HEK293 (cell line): ENCODE data around the gene ANKRD65.

Experiments
- CTCF ChIA-PET: fragments of 350-600 bp; formaldehyde crosslinking; extraction: SDS; loops from one replicate; lab custom pipeline; 2021; ENCODE audit warnings: antibody characterized with exemption; lab: Yijun Ruan, JAX
- POLR2A ChIA-PET: fragments of 300-600 bp; formaldehyde crosslinking; extraction: SDS; loops from one replicate; lab custom pipeline; 2020; ENCODE audit warnings: antibody characterized with exemption, inconsistent platforms; lab: Yijun Ruan, JAX
- H3K27ac ChIP-seq: fragments of 200-500 bp; sonication (Bioruptor generic); 2 replicates; pipeline ENCODE4 v1.5.1; 2014; ENCODE audit warnings: low read depth, low read length, control low read depth, inconsistent platforms; ENCODE audit errors: extremely low read depth
- H3K36me3 ChIP-seq, 2 experiments: fragments of 200-500 bp in 1 of 2; sonication (Bioruptor generic) in 1 of 2; 1 replicate in 1 of 2; 2 replicates in 1 of 2; pipeline ENCODE4 v1.5.1; 2014 to 2017; ENCODE audit warnings: inconsistent platforms in 2 of 2, low read length in 2 of 2; ENCODE audit not compliant: control insufficient read depth in 2 of 2, insufficient read depth in 1 of 2
- H3K4me1 ChIP-seq: fragments of 200-500 bp; sonication (Bioruptor generic); 2 replicates; pipeline ENCODE4 v1.5.1; 2014; ENCODE audit warnings: mild to moderate bottlenecking, low read length, inconsistent platforms; ENCODE audit not compliant: control insufficient read depth, insufficient read depth
- H3K4me3 ChIP-seq: 2 replicates; pipeline ENCODE4 v1.5.1; 2011; ENCODE audit warnings: low read depth, mild to moderate bottlenecking, control low read depth, low read length, moderate library complexity
- H3K9me3 ChIP-seq: fragments of 200-500 bp; sonication (Bioruptor generic); 2 replicates; pipeline ENCODE4 v1.5.1; 2014; ENCODE audit warnings: low read depth, low read length, inconsistent platforms; ENCODE audit not compliant: control insufficient read depth, insufficient read depth
- BCL6B ChIP-seq: fragments of 450-650 bp; formaldehyde crosslinking; IDR thresholded peaks from 2 replicates; pipeline ENCODE4 v1.5.1; 2017; ENCODE audit warnings: missing biosample characterization, missing genetic modification characterization
- KLF7 ChIP-seq: fragments of 450-650 bp; formaldehyde crosslinking; IDR thresholded peaks from 2 replicates; pipeline ENCODE4 v1.5.1; 2016; ENCODE audit warnings: missing biosample characterization, missing genetic modification characterization, borderline replicate concordance
- MZF1 ChIP-seq: fragments of 450-650 bp; formaldehyde crosslinking; IDR thresholded peaks from 2 replicates; pipeline ENCODE4 v1.5.1; 2017; ENCODE audit warnings: missing biosample characterization, missing genetic modification characterization, borderline replicate concordance
- PATZ1 ChIP-seq: fragments of 450-650 bp; formaldehyde crosslinking; IDR thresholded peaks from 2 replicates; pipeline ENCODE4 v1.5.1; 2016; ENCODE audit warnings: missing biosample characterization, missing genetic modification characterization
- PBX3 ChIP-seq: sonication (generic); formaldehyde crosslinking; IDR thresholded peaks from 2 replicates; pipeline ENCODE4 v1.8.1; 2022; ENCODE audit warnings: mild to moderate bottlenecking, moderate library complexity, missing genetic modification reagents
- WT1 ChIP-seq: fragments of 450-650 bp; formaldehyde crosslinking; IDR thresholded peaks from 2 replicates; pipeline ENCODE4 v1.5.1; 2016; ENCODE audit warnings: missing biosample characterization, missing genetic modification characterization
- ZBTB26 ChIP-seq: fragments of 450-650 bp; formaldehyde crosslinking; optimal IDR thresholded peaks from 2 replicates; pipeline ENCODE3; 2016; ENCODE audit warnings: missing biosample characterization, mild to moderate bottlenecking, missing genetic modification characterization
- ZBTB48 ChIP-seq: fragments of 450-650 bp; formaldehyde crosslinking; IDR thresholded peaks from 2 replicates; pipeline ENCODE4 v1.5.1; 2016; ENCODE audit warnings: missing biosample characterization, missing genetic modification characterization
- ZBTB49 ChIP-seq: fragments of 450-650 bp; formaldehyde crosslinking; IDR thresholded peaks from 2 replicates; pipeline ENCODE4 v1.5.1; 2016; ENCODE audit warnings: missing biosample characterization, missing genetic modification characterization, low read depth
- ZBTB7A ChIP-seq: fragments of 450-650 bp; formaldehyde crosslinking; IDR thresholded peaks from 2 replicates; pipeline ENCODE4 v1.5.1; 2016; ENCODE audit warnings: low read depth, missing biosample characterization, missing genetic modification characterization
- ZFHX2 ChIP-seq: fragments of 450-650 bp; formaldehyde crosslinking; conservative IDR thresholded peaks from 2 replicates; pipeline ENCODE4 v1.5.1; 2016; ENCODE audit warnings: missing biosample characterization, missing genetic modification characterization
- ZNF114 ChIP-seq: fragments of 450-650 bp; formaldehyde crosslinking; IDR thresholded peaks from 2 replicates; pipeline ENCODE4 v1.5.0; 2017; ENCODE audit warnings: missing biosample characterization, missing genetic modification characterization
- ZNF133 ChIP-seq: fragments of 450-650 bp; formaldehyde crosslinking; IDR thresholded peaks from 2 replicates; pipeline ENCODE4 v1.5.1; 2016; ENCODE audit warnings: missing biosample characterization, missing genetic modification characterization
- ZNF16 ChIP-seq: fragments of 450-650 bp; formaldehyde crosslinking; IDR thresholded peaks from 2 replicates; pipeline ENCODE4 v1.5.1; 2016; ENCODE audit warnings: low read depth, missing biosample characterization, missing genetic modification characterization
- ZNF174 ChIP-seq: fragments of 450-650 bp; formaldehyde crosslinking; IDR thresholded peaks from 2 replicates; pipeline ENCODE4 v1.5.0; 2017; ENCODE audit warnings: missing biosample characterization, mild to moderate bottlenecking, missing genetic modification characterization
- ZNF548 ChIP-seq: fragments of 450-650 bp; formaldehyde crosslinking; IDR thresholded peaks from 2 replicates; pipeline ENCODE4 v1.5.1; 2016; ENCODE audit warnings: missing biosample characterization, missing genetic modification characterization
- ZNF555 ChIP-seq: fragments of 450-650 bp; formaldehyde crosslinking; conservative IDR thresholded peaks from 2 replicates; pipeline ENCODE4 v1.5.1; 2017; ENCODE audit warnings: missing biosample characterization, mild to moderate bottlenecking, missing genetic modification characterization, inconsistent platforms
- ZNF600 ChIP-seq: fragments of 450-650 bp; formaldehyde crosslinking; IDR thresholded peaks from 2 replicates; pipeline ENCODE4 v1.5.1; 2016; ENCODE audit warnings: missing biosample characterization, missing genetic modification characterization
- ZNF660 ChIP-seq: fragments of 450-650 bp; IDR thresholded peaks from 2 replicates; pipeline ENCODE4 v1.5.1; 2018; ENCODE audit warnings: missing biosample characterization, mild to moderate bottlenecking, missing genetic modification characterization
- ZSCAN5A ChIP-seq: fragments of 450-650 bp; formaldehyde crosslinking; IDR thresholded peaks from 2 replicates; pipeline ENCODE4 v1.5.1; 2016; ENCODE audit warnings: missing biosample characterization, missing genetic modification characterization

ANKRD65 gene

GRCh38 chr1:1435106-1435903 lies 14.2 kb upstream of the ANKRD65 start, which contains the start of gene VWA1 (continued):
- peak; percentile 86 for TF ChIP-seq ZBTB26 (tag by site-specific recombination)
- peak; percentile 83; the same call in 1 of the 2 replicates for TF ChIP-seq ZBTB7A (tag by site-specific recombination)
- TF ChIP-seq WT1 (tag by site-specific recombination), result peak; percentile 47; the same call in 1 of the 2 replicates
- peak; percentile 71 for TF ChIP-seq PATZ1
- 0 out of 2 replicates have a peak, but pooled peaks have one; percentile 25 for TF ChIP-seq ZSCAN5A (tag by site-specific recombination)
- TF ChIP-seq ZNF133, result no peak
- TF ChIP-seq ZBTB48, result peak; percentile 71
- TF ChIP-seq KLF7, result 0 out of 2 replicates have a peak, but pooled peaks have one; percentile 15
- no peak for TF ChIP-seq BCL6B (tag by site-specific recombination)
- TF ChIP-seq PBX3 (CRISPR knock-in tag), result 0 out of 2 replicates have a peak, but pooled peaks have one; percentile 63
- TF ChIP-seq ZNF600 (tag by site-specific recombination), result peak; percentile 36; the same call in 1 of the 2 replicates
- TF ChIP-seq ZBTB49 (tag by site-specific recombination), result no peak
- TF ChIP-seq ZFHX2 (tag by site-specific recombination), result peak; percentile 84
- TF ChIP-seq ZNF16 (tag by site-specific recombination), result no peak

- TF ChIP-seq ZNF548, result no peak
- TF ChIP-seq MZF1 (tag by site-specific recombination), result no peak
- TF ChIP-seq ZNF660 (tag by site-specific recombination), result no peak
- no peak for TF ChIP-seq KLF7
- TF ChIP-seq ZNF174 (tag by site-specific recombination), result no peak
- no peak for TF ChIP-seq ZNF114 (tag by site-specific recombination)
- no peak for TF ChIP-seq ZNF555
- no peak overlapping the region for H3K4me3 ChIP-seq
- POLR2A ChIA-PET, result interaction anchor here (1.0 kb wide), 1 partner anchor 27 kb away, joined by 4 read pairs; the partner anchor contains the start of gene MRPL20
- H3K36me3 ChIP-seq, result peaks cover 0 to 9% of the 10 kb centered on the region in 2 experiments; a peak in 1 of 3 replicates
- no peak overlapping the region for H3K27ac ChIP-seq
- H3K9me3 ChIP-seq, result no peaks in the 10 kb centered on the region
- CTCF ChIA-PET, result no interaction called here
- H3K4me1 ChIP-seq, result no peaks in the 10 kb centered on the region
Measured at GRCh38 chr1:1434824-1435105, 13.7 kb upstream of the ANKRD65 start.
